HepG2 (cell line): Measurements from ENCODE around the gene ADSL. TPM values are rescaled to one million over a fixed set of nuclear protein-coding genes. Genes with fewer than 3 reads are reported as not detected.

Experiments used
- ATAC-seq: fragments of 200-7000 bp; cut with Tn5 transposase; 3 replicates; pipeline ENCODE4 v1.9.1; 2020; ENCODE audit warnings: mild to moderate bottlenecking, moderate library complexity
- BruUV-seq: library from RNA; stranded (reverse); fragments of 400-500 nt; replicated peaks from 2 replicates; lab custom pipeline; 2021; lab: Mats Ljungman, UMichigan
- CTCF ChIA-PET: fragments of 300-600 bp; formaldehyde crosslinking; extraction: SDS; loops from one replicate; lab custom pipeline; 2021; ENCODE audit warnings: low total read pairs, inconsistent platforms, low intra/inter-chr PET ratio; lab: Yijun Ruan, JAX
- POLR2A ChIA-PET: fragments of 350-600 bp; sonication (Branson Sonifier 250); formaldehyde crosslinking; loops from one replicate; lab custom pipeline; 2020; ENCODE audit warnings: antibody characterized with exemption, inconsistent platforms; lab: Yijun Ruan, JAX
- DNase-seq: peaks from one replicate; pipeline ENCODE4 v3.0.0-alpha.2; 2015; ENCODE audit warnings: low spot score
- FAIRE-seq: peaks from 3 replicates; lab custom pipeline; 2011; peaks lifted over from hg19 to GRCh38; lab: Jason Lieb, UNC
- H2AFZ ChIP-seq: one replicate; pipeline ENCODE4 v1.6.1; 2011; ENCODE audit warnings: low read length, inconsistent platforms
- H3K27ac ChIP-seq: fragments of 300-600 bp; 3 replicates; pipeline ENCODE4 v1.8.0; 2011; ENCODE audit warnings: mixed run types, mild to moderate bottlenecking, mixed read lengths, low read length, inconsistent platforms; ENCODE audit not compliant: insufficient read depth; ENCODE audit errors: extremely low read length
- H3K27me3 ChIP-seq, 2 experiments: fragments of 200-600 bp in 1 of 2; 2 replicates in 1 of 2; 3 replicates in 1 of 2; pipeline versions ENCODE4 v1.6.0 to v1.8.0; 2011; ENCODE audit warnings: low read length in 2 of 2, mild to moderate bottlenecking in 2 of 2, moderate library complexity in 2 of 2, inconsistent platforms in 1 of 2; ENCODE audit not compliant: insufficient read depth in 2 of 2, control insufficient read depth in 1 of 2
- H3K36me3 ChIP-seq, 2 experiments: fragments of 200-600 bp in 1 of 2; replicated peaks in 1 of 2; 2 replicates in 1 of 2; 3 replicates in 1 of 2; pipeline versions ENCODE4 v1.5.1 to v1.8.0; 2011; ENCODE audit warnings: low read length in 2 of 2, inconsistent platforms in 1 of 2; ENCODE audit not compliant: insufficient read depth in 2 of 2, control insufficient read depth in 1 of 2
- H3K4me1 ChIP-seq: 2 replicates; pipeline ENCODE4 v1.5.1; 2012; ENCODE audit warnings: low read length, inconsistent platforms; ENCODE audit not compliant: insufficient read depth
- H3K4me2 ChIP-seq: 2 replicates; pipeline ENCODE4 v1.6.0; 2011; ENCODE audit warnings: low read depth, low read length, inconsistent platforms
- H3K4me3 ChIP-seq, 3 experiments: fragments of 200-600 bp in 1 of 3; sonication (generic), shearing (Covaris generic) in 1 of 3; replicated peaks in 1 of 3; 2 replicates each; pipeline ENCODE4 v1.5.1; 2011 to 2016; ENCODE audit warnings: low read length in 3 of 3, inconsistent platforms in 2 of 3, low read depth in 2 of 3, mild to moderate bottlenecking in 2 of 3, control low read depth in 1 of 3, mixed read lengths in 1 of 3; ENCODE audit not compliant: insufficient read depth in 1 of 3
- H3K79me2 ChIP-seq: one replicate; pipeline ENCODE4 v1.6.1; 2011; ENCODE audit warnings: low read length, inconsistent platforms; ENCODE audit not compliant: insufficient read depth
- H3K9ac ChIP-seq: 2 replicates; pipeline ENCODE4 v1.6.0; 2011; ENCODE audit warnings: mild to moderate bottlenecking, low read depth, low read length, inconsistent platforms; ENCODE audit not compliant: insufficient read depth
- H3K9me3 ChIP-seq: 2 replicates; pipeline ENCODE4 v1.5.1; 2012; ENCODE audit warnings: mild to moderate bottlenecking, low read length
- H4K20me1 ChIP-seq: 2 replicates; pipeline ENCODE4 v1.6.0; 2011; ENCODE audit warnings: inconsistent platforms, mild to moderate bottlenecking, low read length, moderate library complexity; ENCODE audit not compliant: insufficient read depth
- ATF4 ChIP-seq, 2 experiments: fragments of 450-650 bp in 1 of 2; sonication (generic) in 1 of 2; formaldehyde crosslinking; IDR thresholded peaks; 2 replicates each; pipeline versions ENCODE4 v1.5.0 to v1.8.0; 2020 to 2022; ENCODE audit warnings: mild to moderate bottlenecking in 1 of 2, missing genetic modification reagents in 1 of 2
- CEBPB ChIP-seq: IDR thresholded peaks from 2 replicates; pipeline ENCODE4 v1.6.1; 2011; ENCODE audit warnings: low read depth, low read length, improper control_type of control experiment, borderline replicate concordance
- DR1 ChIP-seq: sonication (generic); formaldehyde crosslinking; IDR thresholded peaks from 2 replicates; pipeline ENCODE4 v1.8.0; 2021; ENCODE audit warnings: mild to moderate bottlenecking, missing genetic modification reagents, inconsistent platforms
- MLX ChIP-seq: IDR thresholded peaks from 2 replicates; pipeline ENCODE4 v1.6.1; 2016
- RFX1 ChIP-seq: fragments of 450-650 bp; IDR thresholded peaks from 2 replicates; pipeline ENCODE4 v1.6.1; 2017
- THYN1 ChIP-seq: sonication (generic); formaldehyde crosslinking; IDR thresholded peaks from 2 replicates; pipeline ENCODE4 v1.8.1; 2023; ENCODE audit warnings: low read depth, mild to moderate bottlenecking, moderate library complexity, missing genetic modification reagents, borderline replicate concordance
- ZMAT3 ChIP-seq: sonication (generic); formaldehyde crosslinking; conservative IDR thresholded peaks from 2 replicates; pipeline ENCODE4 v1.7.0; 2021; ENCODE audit warnings: missing genetic modification reagents
- ZNF292 ChIP-seq: sonication (generic); formaldehyde crosslinking; IDR thresholded peaks from 2 replicates; pipeline ENCODE4 v1.8.1; 2022; ENCODE audit warnings: mild to moderate bottlenecking, low read depth, missing genetic modification reagents, borderline replicate concordance
- ZNF382 ChIP-seq: sonication (generic); formaldehyde crosslinking; IDR thresholded peaks from 2 replicates; pipeline ENCODE4 v1.5.0; 2020; ENCODE audit warnings: missing genetic modification reagents, mild to moderate bottlenecking, borderline replicate concordance
- WGBS: methylation state at CpG from one replicate; pipeline ENCODE4 v1.1.6; 2017; ENCODE audit warnings: low lambda C conversion rate; 5-methylcytosine and 5-hydroxymethylcytosine counted together
- in situ Hi-C: cut with HindIII; loops from 2 replicates; pipeline ENCODE4 v1.10.0; 2017; ENCODE audit warnings: low pct_unique_long_range_greater_than_20kb; ENCODE audit not compliant: extremely low pct_ligation_motif_present
- intact Hi-C: fragments of 100-400 bp; cut with micrococcal nuclease; formaldehyde crosslinking; loops from one replicate; pipeline ENCODE4 v1.10.0; 2022; ENCODE audit not compliant: unreplicated experiment
- polyA plus RNA-seq, 8 experiments: library from polyadenylated mRNA; depleted of rRNA in 3 of 8; stranded (reverse) in 7 of 8; unstranded in 1 of 8; fragments of >200 nt; fragmentation: Illumina TruSeq in 4 of 8; extraction: Trizol in 4 of 8; gene quantifications; 2 replicates each; pipeline versions ENCODE4 v1.2.1 to v1.2.3, GENCODE V29; 2011 to 2016; ENCODE audit warnings: low read depth in 4 of 8, missing spikeins in 1 of 8, mixed read lengths in 1 of 8; ENCODE audit not compliant: insufficient read depth in 1 of 8
- total RNA-seq, 5 experiments: library from RNA; depleted of rRNA; stranded (reverse); fragments of >200 nt; fragmentation: Illumina TruSeq; extraction: Trizol; gene quantifications; 2 replicates each; pipeline ENCODE4 v1.2.3, GENCODE V29; 2016; ENCODE audit warnings: low read depth in 1 of 5

Gene ADSL
- total and polyA plus RNA-seq, 2 of the 13 experiments (the other 11 are each of a cell fraction or from before 2014, with no cell fraction given), result 123 to 174 TPM

- Histone ChIP-seq H4K20me1 (no peaks in the 10 kb centered on the region), H3K4me3 (no peak overlapping the region), H3K4me2 (no peak overlapping the region), H3K79me2 (no peaks in the 10 kb centered on the region), H3K27me3 (no peaks in the 10 kb centered on the region), H3K9ac (no peak overlapping the region), H3K27ac (no peak overlapping the region), H3K36me3 (peaks cover 41 to 78% of the 10 kb centered on the region in 2 experiments; a peak in 4 of 5 replicates), H3K9me3 (no peaks in the 10 kb centered on the region), H2AFZ (no peak overlapping the region), H3K4me1 (peaks cover 5% of the 10 kb centered on the region; the same call in 1 of the 2 replicates)
- ChIA-PET CTCF (no interaction called here), POLR2A (no interaction called here)
- intact Hi-C loops, result no loop called here
- no TSS peak for BruUV-seq
- in situ Hi-C loops, result no loop called here
- no peak for DNase-seq
- TF ChIP-seq DR1, result no peak
- WGBS, result 99% methylated on average over 4 of the region's 4 CpGs
- no peak for FAIRE-seq
- no peak for ATAC-seq
Observed at GRCh38 chr22:40428796-40429195, 82.5 kb downstream of the ADSL start.

GRCh38 chr22:40429481-40429880, 83.2 kb downstream of the ADSL start:
- in situ Hi-C loops (no loop called here), intact Hi-C loops (no loop called here)
- no TSS peak for BruUV-seq
- H4K20me1 ChIP-seq, result no peaks in the 10 kb centered on the region
- H3K9me3 ChIP-seq, result no peaks in the 10 kb centered on the region
- no peaks in the 10 kb centered on the region for H3K27me3 ChIP-seq
- WGBS, result 100% methylated on average over 4 of the region's 4 CpGs
- no peak overlapping the region for H3K4me2 ChIP-seq
- peaks cover 5% of the 10 kb centered on the region; the same call in 1 of the 2 replicates for H3K4me1 ChIP-seq
- FAIRE-seq (no peak), ATAC-seq (no peak), DNase-seq (no peak)
- ChIA-PET POLR2A (no interaction called here), CTCF (no interaction called here)
- peaks cover 37 to 74% of the 10 kb centered on the region in 2 experiments; a peak in 4 of 5 replicates for H3K36me3 ChIP-seq
- no peak overlapping the region for H3K27ac ChIP-seq
- no peak overlapping the region for H3K9ac ChIP-seq
- no peak overlapping the region for H2AFZ ChIP-seq
- no peaks in the 10 kb centered on the region for H3K79me2 ChIP-seq
- H3K4me3 ChIP-seq, result no peak overlapping the region
- TF ChIP-seq ZNF292 (CRISPR knock-in tag) (no peak), ZMAT3 (no peak), CEBPB (no peak), RFX1 (no peak), ZNF382 (no peak), ATF4 (CRISPR knock-in tag; IDR thresholded peaks at IDR 0.05) (no peak), THYN1 (CRISPR knock-in tag) (no peak), MLX (no peak)
